Daoy (cell line): ENCODE data around the gene OXT. TPM values are rescaled to one million over a fixed set of nuclear protein-coding genes. Genes with fewer than 3 reads are reported as not detected.
"Not testable (repeated sequence)": the region's sequence is repeated elsewhere in the genome, so short reads cannot be mapped to it uniquely, and the experiment has no call there.

Experiments
- DNase-seq: peaks from one replicate; pipeline ENCODE4 v3.0.0-alpha.2; 2015; ENCODE audit warnings: low read depth
- total RNA-seq: library from RNA; depleted of rRNA; stranded (reverse); fragments of >200 nt; shearing (Covaris generic); gene quantifications from 2 replicates; pipeline ENCODE4 v1.2.3, GENCODE V29; 2014; rRNA removed

OXT gene
- not detected in 2 replicates for total RNA-seq

DNA sequence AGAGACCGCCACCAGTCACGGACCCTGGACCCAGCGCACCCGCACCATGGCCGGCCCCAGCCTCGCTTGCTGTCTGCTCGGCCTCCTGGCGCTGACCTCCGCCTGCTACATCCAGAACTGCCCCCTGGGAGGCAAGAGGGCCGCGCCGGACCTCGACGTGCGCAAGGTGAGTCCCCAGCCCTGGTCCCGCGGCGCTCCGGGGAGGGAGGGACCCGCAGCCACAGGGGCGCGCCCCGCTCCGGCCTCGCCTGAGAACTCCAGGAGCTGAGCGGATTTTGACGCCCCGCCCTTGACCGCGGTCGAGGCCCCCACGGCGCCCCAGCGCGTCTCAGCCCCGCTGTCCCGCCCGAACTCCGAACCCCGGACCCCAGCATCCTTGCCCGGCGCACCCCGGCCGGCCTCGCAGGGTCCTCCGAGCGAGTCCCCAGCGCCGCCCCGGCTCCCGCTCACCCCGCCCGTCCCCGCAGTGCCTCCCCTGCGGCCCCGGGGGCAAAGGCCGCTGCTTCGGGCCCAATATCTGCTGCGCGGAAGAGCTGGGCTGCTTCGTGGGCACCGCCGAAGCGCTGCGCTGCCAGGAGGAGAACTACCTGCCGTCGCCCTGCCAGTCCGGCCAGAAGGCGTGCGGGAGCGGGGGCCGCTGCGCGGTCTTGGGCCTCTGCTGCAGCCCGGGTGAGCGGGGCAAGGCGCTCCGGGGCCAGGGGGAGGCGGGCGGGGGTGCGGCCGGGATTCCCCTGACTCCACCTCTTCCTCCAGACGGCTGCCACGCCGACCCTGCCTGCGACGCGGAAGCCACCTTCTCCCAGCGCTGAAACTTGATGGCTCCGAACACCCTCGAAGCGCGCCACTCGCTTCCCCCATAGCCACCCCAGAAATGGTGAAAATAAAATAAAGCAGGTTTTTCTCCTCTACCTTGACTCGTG lies at the start of gene OXT:
Gene OXT, plus strand, starts transcription at position 11 of the 920 bp plus-strand sequence. Its CDS starts 36 bp downstream, at position 47.
- no peak for DNase-seq

DNA sequence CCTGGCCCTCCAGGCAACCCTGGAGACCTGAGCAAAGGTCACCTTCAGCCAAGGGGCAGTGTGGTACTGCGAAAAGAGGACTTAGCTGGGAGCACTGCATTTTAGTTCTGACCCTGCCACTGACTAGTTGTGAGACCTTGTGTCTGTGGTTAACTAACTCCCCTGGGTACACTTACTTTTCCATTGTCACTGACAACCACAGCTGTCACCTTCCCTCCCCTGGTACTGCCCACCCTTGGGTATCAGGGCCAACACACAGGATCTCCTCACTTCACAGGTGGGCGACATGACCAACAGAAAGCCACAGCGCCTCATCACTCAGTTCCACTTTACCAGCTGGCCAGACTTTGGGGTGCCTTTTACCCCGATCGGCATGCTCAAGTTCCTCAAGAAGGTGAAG lies 49.6 kb upstream of the OXT start:
- DNase-seq, result no peak

GRCh38 chr20:3022559-3023490 lies 48.6 kb upstream of the OXT start:
- not testable (repeated sequence) for DNase-seq

DNA sequence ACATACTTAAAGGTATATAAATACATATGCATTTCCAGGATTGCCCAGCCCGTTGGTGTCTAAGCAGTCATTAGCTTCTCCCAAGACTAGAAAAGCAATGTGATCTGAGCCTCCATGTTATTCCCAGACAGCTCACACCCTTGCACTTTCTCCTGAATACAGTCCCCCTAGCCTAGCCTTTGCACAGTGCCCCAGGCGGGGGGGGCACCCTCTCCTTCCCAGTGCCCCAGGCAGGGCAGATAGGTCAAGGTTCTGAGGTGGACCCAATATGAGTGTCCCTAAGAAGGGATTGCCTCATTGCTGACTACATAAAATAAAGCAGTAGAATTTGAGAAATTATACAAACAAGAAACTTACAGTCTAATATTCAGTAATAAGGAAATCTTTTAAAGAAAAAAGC lies 43.4 kb upstream of the OXT start:
- no peak for DNase-seq

GRCh38 chr20:3031524-3032147 lies 39.8 kb upstream of the OXT start:
- DNase-seq, result no peak

DNA sequence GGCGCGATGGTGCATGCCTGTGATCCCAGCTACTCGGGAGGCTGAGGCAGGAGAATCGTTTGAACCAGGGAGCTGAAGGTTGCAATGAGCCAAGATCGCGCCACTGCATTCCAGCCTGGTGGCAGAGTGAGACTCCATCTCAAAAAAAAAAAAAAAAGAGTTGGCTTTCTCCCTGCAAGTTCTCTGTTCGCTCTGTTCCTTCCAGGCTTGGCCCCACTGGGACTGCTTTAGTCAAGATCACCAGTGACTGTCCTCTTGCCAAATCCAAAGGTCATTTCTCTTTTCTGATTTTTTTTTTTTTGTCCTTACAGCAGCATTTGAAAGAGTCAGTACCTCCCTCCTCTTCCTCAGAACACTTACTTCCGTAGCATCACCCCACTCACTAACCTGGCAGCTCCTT lies 38.8 kb upstream of the OXT start:
- no peak for DNase-seq

GRCh38 chr20:3037654-3038053 lies 33.8 kb upstream of the OXT start:
- DNase-seq, result no peak

DNA sequence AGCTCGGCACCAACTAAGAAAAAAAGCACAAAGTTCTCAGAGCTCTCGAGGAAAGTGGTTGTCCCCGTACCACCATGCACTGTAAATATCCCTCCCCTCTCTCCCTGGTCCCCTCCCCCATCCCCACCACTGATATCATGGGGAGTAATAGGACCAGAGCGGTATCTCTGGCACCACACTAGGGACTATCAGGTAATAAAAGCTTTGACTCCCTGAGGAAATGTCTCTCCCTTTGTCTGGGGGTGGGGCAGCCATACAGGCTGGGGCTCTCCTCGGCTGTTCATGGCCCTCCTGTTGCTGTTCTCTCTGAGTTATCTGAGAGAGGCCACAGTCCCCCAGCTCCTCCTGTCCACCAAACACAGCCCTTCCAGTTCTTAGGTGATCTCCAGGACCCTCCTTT lies 33.0 kb upstream of the OXT start:
- no peak for DNase-seq

GRCh38 chr20:3039426-3039825 lies 32.0 kb upstream of the OXT start:
- DNase-seq, result no peak

GRCh38 chr20:3040086-3040485 lies 31.3 kb upstream of the OXT start:
- DNase-seq, result no peak

GRCh38 chr20:3041854-3042409 lies 29.5 kb upstream of the OXT start:
- DNase-seq, result no peak

GRCh38 chr20:3042625-3043024 lies 28.8 kb upstream of the OXT start:
- DNase-seq, result no peak

DNA sequence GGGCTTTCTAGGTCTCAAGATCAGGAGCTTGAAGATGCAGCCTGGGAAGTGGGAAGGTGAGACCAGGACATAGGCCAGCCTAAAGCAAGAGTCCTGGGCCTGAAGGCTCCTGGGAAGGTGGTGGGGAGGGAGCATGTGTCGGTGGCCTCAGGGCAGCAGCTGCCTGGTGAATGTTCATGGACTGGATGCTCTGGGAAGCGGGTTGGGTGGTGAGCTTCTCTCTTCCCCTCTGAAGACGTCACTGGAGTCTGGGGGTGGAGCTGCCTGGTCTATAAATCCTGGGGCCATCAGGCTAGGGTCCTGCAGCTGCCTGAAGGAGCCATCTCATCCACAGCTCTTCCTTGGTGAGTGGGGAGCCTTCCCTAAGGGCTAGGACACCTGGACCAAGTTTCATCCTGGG lies 28.1 kb upstream of the OXT start, which contains the start of gene GNRH2:
Gene GNRH2, plus strand, starts transcription at position 301 of the 400 bp plus-strand sequence. CDS start 793 bp downstream, outside the sequence.
- DNase-seq, result no peak

- DNase-seq, result no peak
Measured at GRCh38 chr20:3044336-3044965, 27.0 kb upstream of the OXT start.

GRCh38 chr20:3045042-3045815 lies 26.2 kb upstream of the OXT start:
- DNase-seq, result peak; percentile 75

DNA sequence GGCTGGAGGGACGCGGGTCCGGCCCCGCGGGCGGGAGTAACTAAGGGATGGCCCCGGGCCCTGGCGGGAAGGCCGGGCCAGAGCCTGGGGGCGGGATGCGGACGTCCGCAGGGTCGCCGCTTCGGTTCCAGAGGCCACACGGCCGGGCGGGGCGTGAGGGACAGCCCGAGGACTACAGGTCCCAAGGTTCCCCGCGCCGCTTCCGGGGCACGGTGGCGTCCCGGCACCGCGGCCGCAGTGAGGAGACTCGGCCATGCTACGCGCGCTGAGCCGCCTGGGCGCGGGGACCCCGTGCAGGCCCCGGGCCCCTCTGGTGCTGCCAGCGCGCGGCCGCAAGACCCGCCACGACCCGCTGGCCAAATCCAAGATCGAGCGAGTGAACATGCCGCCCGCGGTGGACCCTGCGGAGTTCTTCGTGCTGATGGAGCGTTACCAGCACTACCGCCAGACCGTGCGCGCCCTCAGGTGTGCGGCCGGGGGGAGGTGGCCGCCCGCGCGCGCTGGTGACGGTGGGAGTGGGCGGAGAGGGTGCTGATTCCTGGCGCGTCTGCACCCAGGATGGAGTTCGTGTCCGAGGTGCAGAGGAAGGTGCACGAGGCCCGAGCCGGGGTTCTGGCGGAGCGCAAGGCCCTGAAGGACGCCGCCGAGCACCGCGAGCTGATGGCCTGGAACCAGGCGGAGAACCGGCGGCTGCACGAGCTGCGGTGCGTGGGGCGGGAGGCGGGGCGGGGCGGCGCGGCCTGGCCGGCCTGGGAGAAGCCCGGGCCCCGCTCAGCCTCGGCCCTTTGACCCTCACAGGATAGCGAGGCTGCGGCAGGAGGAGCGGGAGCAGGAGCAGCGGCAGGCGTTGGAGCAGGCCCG lies 25.4 kb upstream of the OXT start, which contains the start of gene MRPS26:
Gene MRPS26, plus strand, starts transcription at position 237 of the 861 bp plus-strand sequence. Its CDS starts 17 bp downstream, at position 254.
- DNase-seq, result peak; percentile 91

DNA sequence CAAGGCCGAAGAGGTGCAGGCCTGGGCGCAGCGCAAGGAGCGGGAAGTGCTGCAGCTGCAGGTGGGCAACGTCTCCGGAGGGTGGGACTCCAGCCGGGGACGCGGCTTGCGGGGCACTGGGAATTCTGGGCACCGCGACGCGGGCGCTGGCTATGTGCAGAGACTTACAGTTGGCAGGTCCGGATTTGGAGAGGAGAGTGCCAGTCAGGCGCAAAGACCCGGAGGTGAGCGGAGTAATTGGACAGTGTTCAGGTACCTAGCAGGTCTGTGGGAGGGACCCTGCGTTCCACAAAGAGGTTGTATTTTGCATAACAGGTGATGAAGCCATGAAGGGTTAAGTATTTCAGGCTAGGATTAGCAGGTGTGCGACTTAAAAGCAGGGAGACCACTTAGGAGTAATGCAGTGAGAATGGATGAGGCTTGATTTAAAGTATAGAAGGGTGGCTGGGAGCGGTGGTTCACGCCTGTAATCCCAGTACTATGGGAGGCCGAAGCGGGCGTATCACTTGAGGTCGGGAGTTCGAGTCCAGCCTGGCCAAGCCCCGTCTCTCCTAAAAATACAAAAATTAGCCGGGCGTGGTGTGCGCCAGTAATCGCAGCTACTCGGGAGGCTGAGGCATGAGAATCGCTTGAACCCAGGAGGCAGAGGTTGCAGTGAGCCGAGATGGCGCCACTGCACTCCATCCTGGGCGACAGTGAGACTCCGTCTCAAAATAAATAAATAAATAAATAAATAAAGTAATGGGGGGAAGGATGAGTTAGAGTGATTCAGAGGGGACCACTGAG lies 24.6 kb upstream of the OXT start:
- no peak for DNase-seq
